CD4-positive, alpha-beta T cell treated with Interleukin-10 for 1 hour (primary cell): ENCODE data around the gene C3.
"Not testable (repeated sequence)": the region's sequence is repeated elsewhere in the genome, so short reads cannot be mapped to it uniquely, and the experiment has no call there.

Source experiments
- DNase-seq: peaks from one replicate; pipeline ENCODE4 v3.0.0-alpha.2; 2020

The C3 gene

DNA sequence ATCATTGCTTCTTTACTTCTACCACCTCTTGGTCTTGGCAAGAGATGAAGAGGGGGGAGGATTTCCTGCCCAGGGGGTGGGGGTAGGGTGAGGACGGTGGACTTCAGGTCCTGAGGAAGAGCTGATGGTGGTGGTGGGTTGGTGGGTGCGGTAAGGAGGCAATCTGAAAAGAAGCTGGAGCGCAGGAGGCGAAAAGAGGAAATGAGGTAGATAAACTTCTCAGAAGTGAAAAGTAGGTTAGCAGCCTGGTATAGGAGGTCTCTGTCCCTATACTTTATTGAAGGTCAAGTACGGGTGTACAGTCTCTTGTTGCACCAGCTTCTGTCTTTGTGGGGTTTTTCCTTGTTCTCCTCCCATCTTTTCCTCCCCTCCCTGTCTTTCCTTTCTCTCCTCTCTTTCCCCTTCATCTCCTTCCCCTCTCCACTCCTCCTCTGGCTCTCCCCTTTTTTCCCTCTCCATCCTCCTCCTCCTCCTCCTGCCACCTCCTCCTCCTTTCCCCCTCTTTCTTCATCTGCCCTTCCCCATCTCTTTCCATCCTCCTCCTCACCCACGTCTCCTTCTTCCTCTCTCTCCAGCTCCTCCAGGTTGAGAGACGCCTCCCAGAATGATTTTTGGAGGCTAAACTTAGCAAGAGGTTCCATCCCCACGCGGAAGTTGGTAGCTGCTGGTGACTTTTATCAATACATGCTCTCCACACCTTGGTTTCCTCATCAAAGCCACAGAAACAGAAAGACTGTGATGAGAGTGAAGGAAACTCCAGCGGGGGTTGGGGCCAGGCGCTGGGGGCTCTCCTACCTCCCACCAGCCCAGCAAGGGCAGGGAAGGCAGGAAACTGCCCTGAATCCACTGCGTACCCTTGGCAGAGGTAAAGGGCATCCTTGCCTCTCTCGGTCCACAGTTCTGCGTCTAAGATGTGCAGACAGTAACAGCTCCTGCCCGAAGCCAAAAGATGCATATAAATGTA lies 65.8 kb downstream of the C3 start:
- peak; percentile 60 for DNase-seq

GRCh38 chr19:6652805-6653094 lies 67.7 kb downstream of the C3 start:
- DNase-seq = no peak

- no peak for DNase-seq
These were observed 68.3 kb downstream of the C3 start for GRCh38 chr19:6651965-6652804.

GRCh38 chr19:6649185-6649584 lies 71.3 kb downstream of the C3 start:
- DNase-seq = no peak

DNA sequence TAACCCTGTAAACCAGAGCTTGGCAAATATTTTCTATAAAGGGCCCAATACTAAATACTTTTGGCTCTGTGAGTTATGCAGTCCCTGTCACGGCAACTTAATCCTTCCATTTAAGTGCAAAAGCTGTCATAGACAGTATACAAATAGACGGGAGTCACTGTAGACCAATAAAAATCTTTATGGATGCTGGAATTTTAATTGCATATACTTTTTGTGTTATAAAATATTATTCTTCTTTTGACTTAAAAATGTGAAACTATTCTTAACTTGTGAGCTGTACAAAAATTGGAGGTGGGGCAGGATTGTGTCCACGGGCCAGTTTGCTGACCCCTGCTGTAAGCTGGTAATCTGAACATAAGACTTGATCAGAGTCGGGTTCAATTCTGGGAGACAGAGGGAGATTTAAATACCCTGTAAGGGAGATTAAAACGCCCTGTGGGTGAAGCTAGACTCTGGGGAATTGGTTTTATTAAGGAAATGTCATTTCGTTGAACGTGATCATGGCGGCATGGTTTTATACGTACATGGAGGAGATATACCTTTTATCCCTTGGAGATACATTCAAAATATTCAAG lies 72.2 kb downstream of the C3 start:
- no peak for DNase-seq

GRCh38 chr19:6644796-6645195 lies 75.7 kb downstream of the C3 start:
- DNase-seq = no peak

DNA sequence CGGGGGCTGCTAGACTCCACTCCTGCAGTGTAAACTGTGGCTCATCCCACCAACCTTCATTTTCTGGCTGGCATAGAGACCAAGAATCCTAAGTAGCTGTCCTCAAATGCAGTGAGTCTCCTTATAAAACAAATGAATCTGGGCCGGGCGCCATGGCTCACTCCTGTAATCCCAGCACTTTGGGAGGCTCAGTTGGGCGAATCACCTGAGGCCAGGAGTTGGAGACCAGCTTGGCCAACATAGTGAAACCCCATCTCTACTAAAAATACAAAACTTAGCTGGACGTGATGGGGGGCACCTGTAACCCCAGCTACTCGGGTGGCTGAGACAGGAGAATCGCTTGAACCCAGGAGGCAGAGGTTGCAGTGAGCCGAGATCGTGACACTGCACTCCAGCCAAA lies 80.1 kb downstream of the C3 start:
- DNase-seq = not testable (repeated sequence)

- DNase-seq = no peak
These were observed 81.0 kb downstream of the C3 start for GRCh38 chr19:6639439-6639838.

DNA sequence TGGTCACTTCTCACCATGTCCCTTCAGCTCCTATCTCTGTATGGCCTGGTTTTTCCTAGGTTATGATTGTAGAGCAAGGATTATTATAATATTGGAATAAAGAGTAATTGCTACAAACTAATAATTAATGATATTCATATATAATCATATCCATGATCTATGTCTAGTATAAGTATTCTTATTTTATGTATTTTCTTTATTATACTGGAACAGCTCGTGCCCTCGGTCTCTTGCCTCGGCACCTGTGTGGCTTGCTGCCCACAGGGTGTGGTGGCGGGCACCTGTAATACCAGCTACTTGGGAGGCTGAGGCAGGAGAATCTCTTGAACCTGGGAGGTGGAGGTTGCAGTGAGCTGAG lies 87.0 kb downstream of the C3 start:
- not testable (repeated sequence) for DNase-seq

- peak; percentile 55 for DNase-seq
These were observed 87.5 kb downstream of the C3 start for GRCh38 chr19:6632747-6633455.

- DNase-seq = peak; percentile 90
These were observed 88.3 kb downstream of the C3 start for GRCh38 chr19:6632002-6632621.
